GM12873 (cell line): ENCODE results near the gene SCGB1D4.

Experiments
- CTCF ChIP-seq: IDR thresholded peaks from 2 replicates; pipeline ENCODE4 v1.5.1; 2012; ENCODE audit warnings: low read depth, mild to moderate bottlenecking, moderate library complexity, low read length, control low read depth; ENCODE audit not compliant: insufficient read depth; ENCODE audit errors: missing control alignments

The SCGB1D4 gene

DNA sequence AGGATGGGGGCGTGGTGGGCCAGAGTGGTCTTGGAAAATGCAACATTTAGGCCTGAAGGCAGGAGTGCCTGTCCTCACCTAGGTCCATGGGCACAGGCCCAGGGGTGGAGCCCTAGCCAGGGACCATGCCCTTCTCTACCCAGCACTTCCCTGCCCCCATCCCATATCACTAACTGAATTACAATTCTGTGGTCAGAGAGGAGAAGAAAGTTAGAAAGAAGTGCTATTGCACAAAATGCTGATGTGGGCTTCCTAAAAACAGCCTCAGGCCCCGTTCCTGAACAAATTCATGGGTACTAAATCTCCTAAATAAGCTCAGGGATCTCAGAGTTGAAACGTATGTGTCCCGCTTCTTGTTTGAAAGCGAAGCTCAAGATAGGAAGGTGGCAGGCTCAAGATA is 34.9 kb upstream of the SCGB1D4 start:
- no peak for TF ChIP-seq CTCF

- TF ChIP-seq CTCF = peak; percentile 93
Observed at GRCh38 chr11:62324731-62325556, 26.1 kb upstream of the SCGB1D4 start.

DNA sequence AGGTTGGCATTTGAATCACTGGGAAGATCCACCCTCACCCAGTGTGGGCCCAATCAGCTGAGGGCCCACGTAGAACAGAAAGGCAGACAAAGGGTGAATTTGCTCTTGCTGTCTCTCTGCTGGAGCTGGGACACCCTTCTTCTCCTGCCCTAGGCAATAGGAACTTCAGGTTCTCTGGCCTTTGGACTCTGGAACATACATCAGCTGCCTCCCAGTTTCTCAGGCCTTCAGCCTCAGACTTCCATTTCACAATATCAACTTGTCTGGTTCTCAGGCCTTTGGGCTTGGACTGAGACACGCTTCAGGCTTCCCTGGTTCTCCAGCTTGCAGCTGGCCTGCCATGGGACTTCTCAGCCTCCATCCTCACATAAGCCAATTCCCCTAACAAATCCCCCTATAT is 23.6 kb upstream of the SCGB1D4 start:
- TF ChIP-seq CTCF = no peak

- TF ChIP-seq CTCF = no peak
Observed at GRCh38 chr11:62315431-62315830, 16.6 kb upstream of the SCGB1D4 start.

DNA sequence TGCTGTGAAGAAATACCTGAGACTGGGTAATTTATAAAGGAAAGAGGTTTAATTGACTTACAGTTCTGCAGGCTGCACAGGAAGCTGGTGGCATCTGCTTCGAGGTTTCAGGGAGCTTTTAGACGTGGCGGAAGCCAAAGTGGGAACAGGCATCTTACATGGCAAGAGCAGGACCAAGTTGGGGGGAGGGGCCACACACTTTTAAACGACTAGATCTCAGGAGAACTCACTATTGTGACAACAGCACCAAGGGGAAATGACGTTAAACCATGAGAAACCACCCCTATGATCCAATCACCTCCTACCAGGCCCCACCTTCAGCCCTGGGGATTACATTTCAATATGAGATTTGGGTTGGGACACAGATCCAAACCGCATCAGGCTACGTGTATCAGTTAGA is 11.1 kb upstream of the SCGB1D4 start:
- no peak for TF ChIP-seq CTCF

- TF ChIP-seq CTCF = no peak
Observed at GRCh38 chr11:62307950-62308349, 9.1 kb upstream of the SCGB1D4 start.

DNA sequence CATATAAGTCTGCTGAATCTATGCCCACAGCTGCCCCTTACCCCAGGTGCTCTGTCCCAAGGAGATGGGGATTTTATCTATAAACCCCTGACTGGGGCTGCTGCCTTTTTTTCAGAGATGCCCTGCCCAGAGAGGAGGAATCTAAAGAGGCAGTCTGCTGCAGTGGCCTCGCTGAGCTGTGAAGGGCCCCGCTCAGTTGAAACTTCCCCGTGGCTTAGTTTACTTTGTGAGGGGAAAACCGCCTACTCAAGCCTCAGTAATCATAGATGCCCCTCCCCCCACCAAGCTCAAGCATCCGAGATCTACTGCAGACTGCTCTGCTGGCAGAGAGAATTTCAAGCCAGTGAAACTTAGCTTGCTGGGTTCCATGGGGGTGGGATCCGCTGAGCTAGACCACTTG is 7.4 kb upstream of the SCGB1D4 start:
- no peak for TF ChIP-seq CTCF

DNA sequence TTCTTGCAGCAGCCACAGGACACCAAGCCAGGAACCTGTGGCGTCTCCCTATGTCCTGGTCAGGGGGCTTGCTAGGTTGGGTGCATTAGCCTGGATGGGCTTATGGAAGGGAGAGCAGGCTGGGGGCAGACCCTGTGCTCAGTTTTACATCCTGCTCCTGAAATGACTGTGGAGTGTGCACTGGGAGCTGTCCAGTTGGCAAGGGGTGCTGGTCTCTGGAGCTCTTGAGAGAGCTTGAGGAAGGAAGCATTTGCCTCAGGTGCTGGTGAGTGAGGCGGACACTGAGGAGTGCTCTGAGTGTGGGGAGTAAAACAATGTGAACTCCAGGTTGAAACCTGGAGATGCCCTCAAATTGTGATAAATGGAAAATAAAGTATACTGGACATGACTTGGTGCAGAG is 3.4 kb downstream of the SCGB1D4 start:
- no peak for TF ChIP-seq CTCF
